OCI-LY7 (cell line): ENCODE measurements around the gene POGZ. TPM values are rescaled to one million over a fixed set of nuclear protein-coding genes. Genes with fewer than 3 reads are reported as not detected.

Experiments used
- BruUV-seq: library from RNA; stranded (reverse); fragments of 400-500 nt; replicated peaks from 2 replicates; lab custom pipeline; 2021; lab: Mats Ljungman, UMichigan
- CTCF ChIA-PET: fragments of 300-600 bp; sonication (Branson Sonifier 250); formaldehyde crosslinking; loops from one replicate; lab custom pipeline; 2022; ENCODE audit warnings: antibody characterized with exemption; ENCODE audit not compliant: unreplicated experiment; lab: Charles Lee
- POLR2A ChIA-PET: fragments of 300-600 bp; sonication (Branson Sonifier 250); formaldehyde crosslinking; loops from one replicate; lab custom pipeline; 2022; ENCODE audit warnings: antibody characterized with exemption; lab: Charles Lee
- DNase-seq: peaks from one replicate; pipeline ENCODE4 v3.0.0-alpha.2; 2015; ENCODE audit warnings: low spot score
- H2AFZ ChIP-seq: fragments of 200-600 bp; sonication (generic), shearing (Covaris generic); 2 replicates; pipeline ENCODE4 v1.6.1; 2014; ENCODE audit warnings: mild to moderate bottlenecking, antibody characterized with exemption, low read length, moderate library complexity
- H3K27ac ChIP-seq: fragments of 200-600 bp; sonication (generic); 2 replicates; pipeline ENCODE4 v1.5.1; 2014; ENCODE audit warnings: mixed run types, low read depth, mild to moderate bottlenecking, moderate library complexity, low read length, inconsistent platforms; ENCODE audit not compliant: poor library complexity, severe bottlenecking
- H3K36me3 ChIP-seq: fragments of 200-600 bp; sonication (generic); 2 replicates; pipeline ENCODE4 v1.6.1; 2014; ENCODE audit warnings: mild to moderate bottlenecking, antibody characterized with exemption, low read length, moderate library complexity, mixed read lengths; ENCODE audit not compliant: insufficient read depth
- H3K4me1 ChIP-seq: fragments of 200-600 bp; sonication (generic); 2 replicates; pipeline ENCODE4 v1.5.1; 2014; ENCODE audit warnings: mild to moderate bottlenecking, low read length; ENCODE audit not compliant: insufficient read depth, poor library complexity, severe bottlenecking
- H3K4me2 ChIP-seq: fragments of 200-600 bp; sonication (generic); 2 replicates; pipeline ENCODE4 v1.6.1; 2014; ENCODE audit warnings: mild to moderate bottlenecking, low read length
- H3K4me3 ChIP-seq: fragments of 200-600 bp; sonication (generic); 2 replicates; pipeline ENCODE4 v1.5.1; 2014; ENCODE audit warnings: mild to moderate bottlenecking, low read depth, low read length; ENCODE audit not compliant: poor library complexity, severe bottlenecking
- H3K79me2 ChIP-seq: fragments of 200-600 bp; sonication (generic); 2 replicates; pipeline ENCODE4 v1.6.1; 2016; ENCODE audit warnings: low read depth, mild to moderate bottlenecking, low read length, moderate library complexity, mixed read lengths; ENCODE audit not compliant: insufficient read depth
- H3K9me2 ChIP-seq: fragments of 200-600 bp; sonication (generic); 2 replicates; pipeline ENCODE4 v1.6.1; 2016; ENCODE audit warnings: mild to moderate bottlenecking, low read length, mixed read lengths; ENCODE audit not compliant: insufficient read depth
- H3K9me3 ChIP-seq: fragments of 200-600 bp; sonication (generic); 2 replicates; pipeline ENCODE4 v1.6.1; 2014; ENCODE audit warnings: mild to moderate bottlenecking, mixed run types, low read length, mixed read lengths
- H4K20me1 ChIP-seq: fragments of 200-600 bp; sonication (generic); 2 replicates; pipeline ENCODE4 v1.6.1; 2014; ENCODE audit warnings: mild to moderate bottlenecking, antibody characterized with exemption, low read length, moderate library complexity, mixed read lengths; ENCODE audit not compliant: insufficient read depth
- EZH2phosphoT487 ChIP-seq: fragments of 200-600 bp; sonication (generic); IDR thresholded peaks from 2 replicates; pipeline ENCODE4 v1.6.1; 2018; ENCODE audit warnings: low read depth, borderline replicate concordance, mild to moderate bottlenecking, mixed run types, antibody characterized with exemption, low read length, moderate library complexity, mixed read lengths
- intact Hi-C: fragments of 100-400 bp; cut with micrococcal nuclease; formaldehyde crosslinking; loops from one replicate; pipeline ENCODE4 v1.10.0; 2022; ENCODE audit not compliant: unreplicated experiment
- total RNA-seq, 2 experiments: library from RNA; depleted of rRNA in 1 of 2; stranded (reverse); fragments of >200 nt in 1 of 2; shearing (Covaris generic) in 1 of 2; gene quantifications; 2 replicates each; pipeline ENCODE4 v1.2.3, GENCODE V29; 2014 to 2022
- TF ChIP-seq, protein P1 (sequence below): fragments of 200-600 bp; sonication (generic); conservative IDR thresholded peaks from 2 replicates; pipeline ENCODE4 v1.5.1; 2014; ENCODE audit warnings: mild to moderate bottlenecking, antibody characterized with exemption, low read length, moderate library complexity, mixed read lengths

Gene POGZ
- total RNA-seq, 2 experiments from 2014 or later, result 47.7 to 118 TPM

GRCh38 chr1:151372058-151372934 lies 87.0 kb downstream of the POGZ start, which contains the start of gene SELENBP1:
TSS of gene SELENBP1 (minus strand) at chr1:151372705. CDS start at chr1:151372641, 64 bp downstream.
- DNase-seq, result no peak
- Histone ChIP-seq H3K9me3 (no peaks in the 10 kb centered on the region), H3K4me1 (peaks cover 6% of the 10 kb centered on the region), H2AFZ (no peak within 1 kb of the TSS), H3K4me2 (no peak within 1 kb of the TSS), H3K9me2 (no peaks in the 10 kb centered on the region), H3K79me2 (no peaks in the 10 kb centered on the region), H3K4me3 (no peak within 1 kb of the TSS), H3K36me3 (no peaks in the 10 kb centered on the region), H3K27ac (no peak within 1 kb of the TSS), H4K20me1 (no peaks in the 10 kb centered on the region)
- ChIA-PET POLR2A (interaction anchor here (0.7 to 1.5 kb wide), 4 partner anchors 12 to 22 kb away, joined by 3 to 9 read pairs (median 7); no protein-coding TSS in a partner anchor), CTCF (interaction anchor here (0.6 kb wide), 1 partner anchor 353 kb away, joined by 3 read pairs; no protein-coding TSS in a partner anchor)
- no peak for TF ChIP-seq EZH2phosphoT487
- TF ChIP-seq, protein P1, sequence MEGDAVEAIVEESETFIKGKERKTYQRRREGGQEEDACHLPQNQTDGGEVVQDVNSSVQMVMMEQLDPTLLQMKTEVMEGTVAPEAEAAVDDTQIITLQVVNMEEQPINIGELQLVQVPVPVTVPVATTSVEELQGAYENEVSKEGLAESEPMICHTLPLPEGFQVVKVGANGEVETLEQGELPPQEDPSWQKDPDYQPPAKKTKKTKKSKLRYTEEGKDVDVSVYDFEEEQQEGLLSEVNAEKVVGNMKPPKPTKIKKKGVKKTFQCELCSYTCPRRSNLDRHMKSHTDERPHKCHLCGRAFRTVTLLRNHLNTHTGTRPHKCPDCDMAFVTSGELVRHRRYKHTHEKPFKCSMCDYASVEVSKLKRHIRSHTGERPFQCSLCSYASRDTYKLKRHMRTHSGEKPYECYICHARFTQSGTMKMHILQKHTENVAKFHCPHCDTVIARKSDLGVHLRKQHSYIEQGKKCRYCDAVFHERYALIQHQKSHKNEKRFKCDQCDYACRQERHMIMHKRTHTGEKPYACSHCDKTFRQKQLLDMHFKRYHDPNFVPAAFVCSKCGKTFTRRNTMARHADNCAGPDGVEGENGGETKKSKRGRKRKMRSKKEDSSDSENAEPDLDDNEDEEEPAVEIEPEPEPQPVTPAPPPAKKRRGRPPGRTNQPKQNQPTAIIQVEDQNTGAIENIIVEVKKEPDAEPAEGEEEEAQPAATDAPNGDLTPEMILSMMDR, result no peak
- intact Hi-C loops, result no loop called here
- no TSS peak for BruUV-seq

GRCh38 chr1:151371370-151372057 lies 87.8 kb downstream of the POGZ start:
- no TSS peak for BruUV-seq
- H3K27ac ChIP-seq, result no peak overlapping the region
- ChIA-PET POLR2A (interaction anchor here (0.7 to 1.5 kb wide), 4 partner anchors 13 to 21 kb away, joined by 3 to 9 read pairs (median 7); no protein-coding TSS in a partner anchor), CTCF (interaction anchor here (0.6 kb wide), 1 partner anchor 354 kb away, joined by 3 read pairs; no protein-coding TSS in a partner anchor)
- no peak for DNase-seq
- no peaks in the 10 kb centered on the region for H3K9me2 ChIP-seq
- H3K9me3 ChIP-seq, result no peaks in the 10 kb centered on the region
- no peak overlapping the region for H3K4me3 ChIP-seq
- H2AFZ ChIP-seq, result no peak overlapping the region
- no peaks in the 10 kb centered on the region for H4K20me1 ChIP-seq
- intact Hi-C loops, result no loop called here
- no peak overlapping the region for H3K4me2 ChIP-seq
- H3K4me1 ChIP-seq, result peaks cover 6% of the 10 kb centered on the region
- H3K36me3 ChIP-seq, result no peaks in the 10 kb centered on the region
- TF ChIP-seq, protein P1, result no peak
- no peak for TF ChIP-seq EZH2phosphoT487
- no peaks in the 10 kb centered on the region for H3K79me2 ChIP-seq
